SU-DHL-6 (cell line): Measurements from ENCODE around the gene ATRN.

Source experiments
- H2AFZ ChIP-seq: fragments of 200-600 bp; sonication (generic); 2 replicates; pipeline ENCODE4 v1.6.1; 2014; ENCODE audit warnings: low read depth, mild to moderate bottlenecking, moderate library complexity, mixed read lengths, antibody characterized with exemption, low read length; ENCODE audit not compliant: severe bottlenecking
- H3F3A ChIP-seq: fragments of 200-600 bp; shearing (Covaris generic); 2 replicates; pipeline ENCODE4 v1.6.0; 2016; ENCODE audit warnings: antibody characterized with exemption, mild to moderate bottlenecking; ENCODE audit not compliant: insufficient read depth
- H3K27ac ChIP-seq: fragments of 200-600 bp; sonication (generic); 2 replicates; pipeline ENCODE4 v1.5.1; 2016; ENCODE audit warnings: low read depth, mild to moderate bottlenecking, low read length, moderate library complexity, mixed read lengths
- H3K27me3 ChIP-seq: fragments of 200-600 bp; sonication (generic), shearing (Covaris generic); 2 replicates; pipeline ENCODE4 v1.6.0; 2014; ENCODE audit warnings: mild to moderate bottlenecking, low read length
- H3K36me3 ChIP-seq: fragments of 200-600 bp; sonication (generic); 2 replicates; pipeline ENCODE4 v1.6.1; 2014; ENCODE audit warnings: mild to moderate bottlenecking, low read length, mixed read lengths
- H3K4me2 ChIP-seq: fragments of 300-600, 200-600 bp; shearing (Covaris generic), sonication (generic); 2 replicates; pipeline ENCODE4 v1.6.0; 2014; ENCODE audit warnings: low read length, low read depth, mild to moderate bottlenecking; ENCODE audit not compliant: poor library complexity, severe bottlenecking
- H3K4me3 ChIP-seq: fragments of 200-600 bp; sonication (generic); 2 replicates; pipeline ENCODE4 v1.5.1; 2014; ENCODE audit warnings: antibody characterized with exemption, low read length, mild to moderate bottlenecking, mixed read lengths; ENCODE audit not compliant: insufficient read depth, poor library complexity, severe bottlenecking
- H3K79me2 ChIP-seq: fragments of 200-600 bp; sonication (generic); 2 replicates; pipeline ENCODE4 v1.6.1; 2014; ENCODE audit warnings: mild to moderate bottlenecking, low read length, moderate library complexity; ENCODE audit not compliant: insufficient read depth
- H3K9ac ChIP-seq: fragments of 200-600 bp; sonication (generic); 2 replicates; pipeline ENCODE4 v1.7.0; 2014; ENCODE audit warnings: mild to moderate bottlenecking, low read length
- H3K9me2 ChIP-seq: fragments of 200-600 bp; sonication (generic); replicated peaks from 2 replicates; pipeline ENCODE4 v1.6.1; 2014; ENCODE audit warnings: low read length; ENCODE audit not compliant: insufficient read depth
- H3K9me3 ChIP-seq: fragments of 200-600 bp; sonication (generic); 2 replicates; pipeline ENCODE4 v1.6.1; 2014; ENCODE audit warnings: low read length, mixed read lengths; ENCODE audit not compliant: insufficient read depth
- H4K20me1 ChIP-seq: fragments of 200-600 bp; sonication (generic); 2 replicates; pipeline ENCODE4 v1.6.1; 2014; ENCODE audit warnings: low read depth, mild to moderate bottlenecking, antibody characterized with exemption, low read length, moderate library complexity, mixed read lengths
- EZH2phosphoT487 ChIP-seq: fragments of 200-600 bp; sonication (generic), shearing (Covaris generic); conservative IDR thresholded peaks from 2 replicates; pipeline ENCODE4 v1.6.1; 2018; ENCODE audit warnings: mild to moderate bottlenecking, antibody characterized with exemption, low read length, moderate library complexity, mixed read lengths
- TF ChIP-seq, protein P1 (sequence below): fragments of 200-600 bp; sonication (generic); IDR thresholded peaks from one replicate; pipeline ENCODE4 v1.5.1; 2017; ENCODE audit warnings: antibody characterized with exemption, mild to moderate bottlenecking, low read length, moderate library complexity; ENCODE audit not compliant: insufficient read depth, poor library complexity, severe bottlenecking

ATRN gene

GRCh38 chr20:3697588-3698305 is 226.9 kb downstream of the ATRN start:
- Histone ChIP-seq H3K9me2 (no peaks in the 10 kb centered on the region), H3K4me3 (no peak overlapping the region), H3K27me3 (no peaks in the 10 kb centered on the region), H4K20me1 (no peaks in the 10 kb centered on the region), H3K9me3 (no peaks in the 10 kb centered on the region), H3F3A (no peaks in the 10 kb centered on the region), H3K27ac (no peak overlapping the region), H3K79me2 (no peaks in the 10 kb centered on the region), H2AFZ (no peak overlapping the region), H3K9ac (no peak overlapping the region), H3K36me3 (no peaks in the 10 kb centered on the region), H3K4me2 (no peak overlapping the region)
- TF ChIP-seq, protein P1, sequence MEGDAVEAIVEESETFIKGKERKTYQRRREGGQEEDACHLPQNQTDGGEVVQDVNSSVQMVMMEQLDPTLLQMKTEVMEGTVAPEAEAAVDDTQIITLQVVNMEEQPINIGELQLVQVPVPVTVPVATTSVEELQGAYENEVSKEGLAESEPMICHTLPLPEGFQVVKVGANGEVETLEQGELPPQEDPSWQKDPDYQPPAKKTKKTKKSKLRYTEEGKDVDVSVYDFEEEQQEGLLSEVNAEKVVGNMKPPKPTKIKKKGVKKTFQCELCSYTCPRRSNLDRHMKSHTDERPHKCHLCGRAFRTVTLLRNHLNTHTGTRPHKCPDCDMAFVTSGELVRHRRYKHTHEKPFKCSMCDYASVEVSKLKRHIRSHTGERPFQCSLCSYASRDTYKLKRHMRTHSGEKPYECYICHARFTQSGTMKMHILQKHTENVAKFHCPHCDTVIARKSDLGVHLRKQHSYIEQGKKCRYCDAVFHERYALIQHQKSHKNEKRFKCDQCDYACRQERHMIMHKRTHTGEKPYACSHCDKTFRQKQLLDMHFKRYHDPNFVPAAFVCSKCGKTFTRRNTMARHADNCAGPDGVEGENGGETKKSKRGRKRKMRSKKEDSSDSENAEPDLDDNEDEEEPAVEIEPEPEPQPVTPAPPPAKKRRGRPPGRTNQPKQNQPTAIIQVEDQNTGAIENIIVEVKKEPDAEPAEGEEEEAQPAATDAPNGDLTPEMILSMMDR: no peak
- no peak for TF ChIP-seq EZH2phosphoT487

GRCh38 chr20:3698591-3699001 is 227.8 kb downstream of the ATRN start:
- Histone ChIP-seq H3F3A (no peaks in the 10 kb centered on the region), H3K4me3 (no peak overlapping the region), H3K4me2 (no peak overlapping the region), H3K27me3 (no peaks in the 10 kb centered on the region), H3K9me2 (no peaks in the 10 kb centered on the region), H3K27ac (no peak overlapping the region), H4K20me1 (no peaks in the 10 kb centered on the region), H3K36me3 (no peaks in the 10 kb centered on the region), H2AFZ (no peak overlapping the region), H3K79me2 (no peaks in the 10 kb centered on the region), H3K9me3 (no peaks in the 10 kb centered on the region), H3K9ac (no peak overlapping the region)
- TF ChIP-seq EZH2phosphoT487: no peak
- TF ChIP-seq, protein P1: no peak

DNA sequence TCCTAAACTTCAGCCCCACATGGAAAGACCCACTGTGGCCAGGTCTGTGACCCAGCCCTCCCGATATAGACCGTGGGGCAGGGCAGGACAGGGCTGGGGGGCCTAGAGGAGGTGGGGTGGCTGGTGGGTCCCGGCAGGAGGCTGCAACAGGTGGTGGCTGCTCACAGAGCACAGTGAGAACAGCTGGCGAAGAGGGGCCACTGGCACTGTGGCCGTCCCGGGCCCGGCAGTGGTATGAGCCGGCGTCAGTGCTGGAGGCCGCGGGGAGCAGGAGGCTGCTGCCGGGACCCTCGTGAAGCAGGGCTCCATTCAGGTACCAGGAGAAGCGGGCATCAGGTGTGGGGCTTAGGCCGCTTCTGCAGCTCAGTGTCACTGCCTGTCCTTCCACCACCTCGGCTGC is 228.2 kb downstream of the ATRN start:
- Histone ChIP-seq H3K79me2 (no peaks in the 10 kb centered on the region), H3F3A (no peaks in the 10 kb centered on the region), H3K27ac (no peak overlapping the region), H4K20me1 (no peaks in the 10 kb centered on the region), H3K9ac (no peak overlapping the region), H3K27me3 (no peaks in the 10 kb centered on the region), H3K4me3 (no peak overlapping the region), H3K9me3 (no peaks in the 10 kb centered on the region), H3K9me2 (no peaks in the 10 kb centered on the region), H3K36me3 (no peaks in the 10 kb centered on the region), H3K4me2 (no peak overlapping the region), H2AFZ (no peak overlapping the region)
- TF ChIP-seq EZH2phosphoT487: no peak
- TF ChIP-seq, protein P1: no peak
